HUES48 (cell line): ENCODE measurements around the gene MFRP.

Experiments
- H3K27ac ChIP-seq: one replicate; pipeline ENCODE4 v1.7.0; 2013; ENCODE audit warnings: low read depth, low read length, inconsistent platforms
- H3K27me3 ChIP-seq: 2 replicates; pipeline ENCODE4 v1.6.1; 2013; ENCODE audit warnings: mild to moderate bottlenecking, low read length; ENCODE audit not compliant: control insufficient read depth, insufficient read depth
- H3K36me3 ChIP-seq: 2 replicates; pipeline ENCODE4 v1.6.1; 2013; ENCODE audit warnings: low read length; ENCODE audit not compliant: control insufficient read depth, insufficient read depth
- H3K4me1 ChIP-seq: 2 replicates; pipeline ENCODE4 v1.6.1; 2013; ENCODE audit warnings: mild to moderate bottlenecking, low read length; ENCODE audit not compliant: control insufficient read depth, insufficient read depth
- H3K4me3 ChIP-seq: 2 replicates; pipeline ENCODE4 v1.5.1; 2013; ENCODE audit warnings: mild to moderate bottlenecking, low read depth, low read length
- H3K9ac ChIP-seq: 2 replicates; pipeline ENCODE4 v1.6.1; 2013; ENCODE audit warnings: mild to moderate bottlenecking, low read depth, low read length, moderate library complexity
- H3K9me3 ChIP-seq: 2 replicates; pipeline ENCODE4 v1.6.1; 2013; ENCODE audit warnings: low read length; ENCODE audit not compliant: control insufficient read depth, insufficient read depth

Gene MFRP

DNA sequence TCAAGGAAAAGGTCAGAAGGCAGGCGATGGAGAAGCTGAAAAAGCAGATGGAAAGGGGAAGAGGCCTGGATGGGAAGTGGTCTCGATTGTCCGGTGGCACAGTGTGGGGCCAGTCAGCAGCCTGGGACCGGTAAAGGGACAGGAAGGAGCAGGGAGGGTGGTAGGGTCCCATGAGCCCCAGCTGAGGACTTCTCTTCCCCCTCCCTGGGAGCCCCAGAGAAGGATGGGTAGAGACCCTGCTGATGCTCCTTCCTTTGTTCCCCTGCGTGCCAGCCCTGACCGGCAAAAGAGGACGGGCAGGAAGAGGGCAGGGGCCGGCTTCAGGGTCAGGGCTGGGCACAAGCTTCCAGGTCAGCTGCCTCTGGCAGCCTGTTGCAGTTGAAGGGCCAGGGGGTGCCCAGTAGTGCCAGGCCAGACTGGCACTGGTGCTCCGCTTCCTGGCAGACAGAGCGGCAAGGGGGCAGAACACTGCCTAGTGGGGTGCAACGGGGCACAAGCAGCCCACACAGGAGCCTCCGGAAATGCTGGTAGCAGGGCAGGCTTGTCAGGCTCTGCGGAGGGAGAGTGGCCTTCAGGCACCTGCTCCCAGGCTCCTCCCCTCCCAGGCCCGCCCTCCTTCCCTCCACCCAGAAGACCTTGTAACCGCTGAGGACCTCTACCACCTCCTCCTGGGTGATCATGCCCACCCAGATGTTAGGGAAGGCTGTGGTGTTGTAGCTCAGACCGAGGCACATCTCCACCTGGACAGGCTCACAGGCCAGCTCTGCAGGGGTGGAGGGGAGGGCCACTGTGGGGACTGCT lies 5.1 kb downstream of the MFRP start:
- H3K36me3 ChIP-seq: peaks cover 5% of the 10 kb centered on the region
- peaks cover 52% of the 10 kb centered on the region for H3K27me3 ChIP-seq
- no peak overlapping the region for H3K9ac ChIP-seq
- peak overlapping the region; percentile 65 for H3K4me3 ChIP-seq
- H3K9me3 ChIP-seq: no peaks in the 10 kb centered on the region
- peaks cover 22% of the 10 kb centered on the region for H3K4me1 ChIP-seq
- no peak overlapping the region for H3K27ac ChIP-seq

DNA sequence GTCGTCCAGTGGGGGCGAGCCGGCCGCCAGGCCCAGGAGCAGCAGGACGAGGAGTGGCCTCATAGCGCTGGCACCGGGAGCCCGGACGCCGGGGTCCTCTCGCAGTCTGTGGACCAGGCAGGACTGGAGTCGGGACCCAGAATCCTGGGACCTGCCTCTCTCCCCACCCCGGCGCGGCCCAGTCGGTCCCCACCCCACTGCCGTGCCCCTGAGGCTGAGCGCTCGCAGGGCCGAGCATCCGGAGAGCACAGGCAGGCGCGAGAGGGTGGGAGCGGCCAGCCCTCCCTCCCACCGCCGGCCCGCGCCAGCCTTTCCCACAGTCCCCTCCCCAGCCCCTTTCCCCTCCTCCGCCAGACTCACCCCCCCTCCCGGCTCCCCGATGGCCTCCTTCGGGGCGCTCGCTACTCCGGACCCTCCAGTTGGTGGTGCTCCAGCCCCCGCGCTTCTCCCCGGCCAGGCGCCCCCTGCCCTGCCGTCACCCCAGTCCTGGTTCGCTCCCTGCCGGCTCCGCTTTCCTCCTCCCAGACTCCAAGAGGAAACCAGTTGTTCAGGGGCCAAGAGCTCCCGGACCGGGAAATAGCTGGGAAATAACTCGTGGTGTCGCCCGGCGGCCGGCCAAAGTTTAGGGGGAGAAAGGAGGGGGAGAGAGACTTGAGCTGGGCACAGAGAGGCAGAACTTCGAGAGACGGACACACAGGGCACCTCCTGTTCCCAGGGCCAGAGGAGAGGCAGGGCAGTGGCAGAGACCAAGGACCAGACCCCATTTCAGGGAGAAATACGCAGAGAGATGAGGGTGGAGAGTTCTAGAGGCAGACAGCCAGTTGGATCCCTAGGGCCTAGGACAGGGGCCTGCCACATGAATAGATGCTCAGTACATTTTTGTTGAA lies 5.9 kb downstream of the MFRP start, which contains the start of gene C1QTNF5:
Gene C1QTNF5, minus strand, starts transcription at position 549 of the 887 bp plus-strand sequence. Its CDS starts 486 bp downstream, at position 63.
- peaks cover 23% of the 10 kb centered on the region for H3K4me1 ChIP-seq
- no peak within 1 kb of the TSS for H3K27ac ChIP-seq
- peaks cover 14% of the 10 kb centered on the region for H3K36me3 ChIP-seq

DNA sequence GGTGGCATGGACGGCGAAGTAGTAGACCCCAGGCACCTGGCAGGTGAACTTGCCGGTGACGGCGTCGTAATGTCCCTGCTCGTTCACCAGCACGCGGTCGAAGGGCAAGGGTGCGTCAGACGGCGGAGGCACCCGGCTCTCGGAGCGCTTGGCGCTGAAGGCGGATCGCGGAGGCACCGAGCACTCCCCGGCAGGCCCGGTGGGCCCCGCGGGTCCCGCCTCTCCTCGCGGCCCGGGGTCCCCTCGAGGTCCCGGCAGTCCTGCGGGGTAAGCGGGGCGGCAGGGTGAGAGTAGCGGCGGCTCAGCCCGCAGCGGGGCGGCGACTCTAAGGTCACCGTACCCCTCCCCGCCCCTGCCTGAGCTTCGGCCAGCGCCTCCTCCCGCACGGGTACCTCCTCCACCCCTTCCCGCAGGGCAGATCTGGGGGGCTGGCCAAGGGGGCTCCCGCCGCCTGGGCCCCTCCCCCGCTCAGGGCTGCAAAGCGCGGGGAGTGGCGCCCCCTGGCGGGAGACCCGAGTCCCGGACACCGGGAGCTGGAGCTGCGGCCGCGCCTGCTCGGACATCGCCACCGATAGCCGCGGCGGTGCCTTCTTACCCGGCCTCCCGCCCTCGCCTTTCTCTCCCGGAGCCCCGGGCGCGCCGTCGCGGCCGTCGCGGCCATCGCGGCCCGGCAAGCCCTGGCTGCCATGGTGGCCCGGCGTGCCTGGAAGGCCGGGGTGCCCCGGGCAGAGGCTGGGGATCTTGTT lies 6.7 kb downstream of the MFRP start:
- Histone ChIP-seq H3K9me3 (no peaks in the 10 kb centered on the region), H3K27me3 (peaks cover 48% of the 10 kb centered on the region), H3K9ac (no peak overlapping the region), H3K4me3 (peak overlapping the region; percentile 65), H3K36me3 (peaks cover 14% of the 10 kb centered on the region), H3K27ac (no peak overlapping the region), H3K4me1 (peaks cover 31% of the 10 kb centered on the region)

More for the DNA sequence above, 5.9 kb downstream of the MFRP start, which contains the start of gene C1QTNF5:
- no peaks in the 10 kb centered on the region for H3K9me3 ChIP-seq
- H3K9ac ChIP-seq: no peak within 1 kb of the TSS
- peak within 1 kb of the TSS; percentile 65 for H3K4me3 ChIP-seq
- peaks cover 52% of the 10 kb centered on the region for H3K27me3 ChIP-seq

DNA sequence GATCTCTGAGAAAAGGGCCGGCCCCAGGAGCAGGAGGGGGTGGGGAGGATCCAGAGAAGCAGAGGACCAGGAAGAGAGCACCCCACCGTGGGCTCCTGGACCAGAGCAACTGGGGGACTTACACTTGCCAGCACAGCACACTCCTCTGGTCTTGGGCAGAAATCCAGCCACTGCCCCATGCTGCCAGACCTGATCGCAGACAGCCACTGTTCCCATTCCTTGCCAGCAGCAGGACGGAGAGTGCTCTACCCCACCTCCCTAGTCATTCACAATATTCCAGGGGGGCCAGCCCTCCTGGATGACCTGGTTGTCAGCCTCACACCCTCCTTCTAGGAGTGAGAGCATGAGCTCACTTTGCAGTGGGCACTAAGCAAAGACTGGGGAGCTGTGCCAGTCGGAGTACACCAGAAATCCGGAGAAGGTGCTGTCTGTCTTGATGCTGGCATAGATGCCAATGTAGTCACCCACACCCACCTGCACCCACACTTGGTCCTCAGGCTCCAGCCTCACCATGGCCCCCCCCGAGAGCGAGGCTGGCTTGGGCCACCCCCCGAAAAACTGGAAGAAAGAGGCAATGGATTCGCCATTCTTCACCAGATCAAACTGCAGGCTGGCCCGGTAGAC lies 7.4 kb downstream of the MFRP start:
- Histone ChIP-seq H3K4me3 (peak overlapping the region; percentile 65), H3K4me1 (peaks cover 31% of the 10 kb centered on the region), H3K27ac (no peak overlapping the region), H3K27me3 (peaks cover 48% of the 10 kb centered on the region), H3K9ac (no peak overlapping the region), H3K9me3 (no peaks in the 10 kb centered on the region), H3K36me3 (peaks cover 14% of the 10 kb centered on the region)

DNA sequence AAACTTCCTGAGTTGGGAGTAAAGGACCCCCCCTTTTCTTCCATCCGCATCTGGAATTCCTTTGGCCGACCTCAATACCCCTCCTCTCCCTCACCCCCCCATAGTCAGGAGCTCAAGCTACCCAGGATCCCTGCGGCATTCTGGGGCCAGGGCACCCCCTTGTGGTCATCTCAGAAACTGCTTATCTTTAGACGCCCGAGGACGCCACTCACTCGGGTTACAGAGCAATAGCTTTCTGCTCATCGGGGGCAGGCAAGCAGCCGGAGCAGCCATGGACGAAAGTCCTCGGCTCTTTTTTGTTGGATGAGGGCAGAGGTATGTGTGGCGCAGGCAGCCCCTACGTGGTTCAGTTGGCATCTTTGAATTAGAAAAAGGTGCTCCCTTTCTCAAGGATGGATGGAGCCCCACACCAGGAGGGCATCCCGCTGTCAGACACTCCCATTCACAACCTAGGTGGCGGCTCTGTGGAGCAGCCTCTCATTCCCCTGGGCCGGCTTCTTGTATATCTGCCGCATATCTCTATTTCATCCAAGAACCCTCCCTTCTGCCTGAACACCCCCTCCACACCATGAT lies 8.1 kb downstream of the MFRP start:
- Histone ChIP-seq H3K27me3 (peaks cover 48% of the 10 kb centered on the region), H3K9ac (no peak overlapping the region), H3K4me3 (peak overlapping the region; percentile 65), H3K36me3 (peaks cover 14% of the 10 kb centered on the region), H3K4me1 (peaks cover 34% of the 10 kb centered on the region), H3K9me3 (no peaks in the 10 kb centered on the region), H3K27ac (peak overlapping the region; percentile 85)

DNA sequence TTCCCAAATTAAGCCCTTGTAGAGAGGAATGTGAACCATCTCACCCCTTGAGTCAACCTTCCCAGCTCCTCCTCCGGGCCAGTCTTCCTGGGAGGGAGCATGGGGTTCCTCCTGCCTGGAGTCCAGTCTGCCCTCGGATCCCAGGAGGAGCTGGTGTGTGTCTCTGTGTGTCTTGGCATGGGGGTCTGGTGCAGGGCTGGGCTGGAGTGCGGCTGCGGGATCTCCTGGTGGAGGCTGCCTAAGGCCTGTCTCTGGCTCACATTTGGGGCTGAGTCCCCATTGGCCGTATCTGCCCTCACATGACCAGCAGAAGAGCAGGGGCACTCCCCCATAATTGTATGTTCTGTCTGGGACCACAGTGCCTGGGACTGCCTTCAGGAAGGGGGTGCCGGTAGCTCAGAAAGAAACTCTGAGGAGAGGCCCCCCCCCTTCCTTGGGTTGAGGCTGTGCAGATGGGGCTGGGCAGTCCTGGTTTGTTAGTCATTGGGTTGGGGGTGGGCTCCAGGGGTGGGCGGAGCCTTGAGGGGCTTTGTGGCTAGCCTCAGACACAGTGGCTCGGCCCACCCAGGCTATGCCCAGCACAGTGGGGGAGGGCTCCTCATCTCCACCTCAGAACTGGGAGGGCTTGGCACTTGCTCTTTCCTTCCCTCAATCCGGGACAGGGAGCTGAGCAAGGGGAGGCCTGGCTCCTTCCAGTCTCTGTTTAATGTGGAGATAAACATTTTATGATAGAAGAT lies 8.8 kb downstream of the MFRP start:
- Histone ChIP-seq H3K27me3 (peaks cover 44% of the 10 kb centered on the region), H3K36me3 (peaks cover 14% of the 10 kb centered on the region), H3K4me3 (peak overlapping the region; percentile 65), H3K9ac (no peak overlapping the region), H3K27ac (peak overlapping the region; percentile 85), H3K4me1 (peaks cover 34% of the 10 kb centered on the region), H3K9me3 (no peaks in the 10 kb centered on the region)

DNA sequence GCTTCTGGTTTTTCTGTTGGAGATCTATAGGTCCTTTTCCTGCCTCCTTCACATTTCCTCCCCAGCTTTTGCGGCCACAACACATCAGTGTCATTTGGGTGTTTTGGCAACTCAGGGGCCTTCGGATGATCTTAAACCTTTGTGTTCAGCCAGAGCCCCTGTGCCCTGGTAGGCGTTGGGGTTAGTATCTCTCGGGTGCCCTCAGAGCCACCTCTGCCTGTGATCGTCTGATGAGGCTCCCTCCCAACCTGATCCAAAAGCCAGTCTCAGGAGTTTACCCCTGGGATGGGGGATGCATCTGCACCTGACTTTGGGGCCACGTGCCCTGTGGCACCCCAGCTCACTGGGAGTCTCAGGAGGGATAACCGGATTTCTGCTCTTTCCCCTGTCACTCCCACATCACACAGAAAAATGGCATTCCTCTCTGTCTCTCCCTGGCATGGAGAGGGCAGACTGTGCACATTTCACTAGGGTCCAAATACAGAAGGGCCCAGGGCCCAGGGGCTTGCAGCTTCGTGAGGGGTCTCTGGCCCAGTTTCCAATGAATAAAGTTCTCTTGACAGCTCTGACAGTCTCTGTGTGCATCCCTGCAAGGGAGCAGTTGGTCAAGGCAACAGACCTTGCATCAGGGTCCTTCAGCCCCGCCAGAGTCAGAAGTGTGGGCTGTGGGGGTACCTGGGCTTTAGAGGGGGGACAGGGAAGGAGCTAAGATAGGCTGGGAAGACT lies 9.6 kb downstream of the MFRP start:
- H3K36me3 ChIP-seq: peaks cover 14% of the 10 kb centered on the region
- peaks cover 36% of the 10 kb centered on the region for H3K27me3 ChIP-seq
- H3K9me3 ChIP-seq: no peaks in the 10 kb centered on the region
- no peak overlapping the region for H3K9ac ChIP-seq
- 0 out of 2 replicates have a peak overlapping the region, but pooled peaks have one; percentile 65 for H3K4me3 ChIP-seq
- H3K27ac ChIP-seq: peak overlapping the region; percentile 85
- peaks cover 34% of the 10 kb centered on the region for H3K4me1 ChIP-seq

DNA sequence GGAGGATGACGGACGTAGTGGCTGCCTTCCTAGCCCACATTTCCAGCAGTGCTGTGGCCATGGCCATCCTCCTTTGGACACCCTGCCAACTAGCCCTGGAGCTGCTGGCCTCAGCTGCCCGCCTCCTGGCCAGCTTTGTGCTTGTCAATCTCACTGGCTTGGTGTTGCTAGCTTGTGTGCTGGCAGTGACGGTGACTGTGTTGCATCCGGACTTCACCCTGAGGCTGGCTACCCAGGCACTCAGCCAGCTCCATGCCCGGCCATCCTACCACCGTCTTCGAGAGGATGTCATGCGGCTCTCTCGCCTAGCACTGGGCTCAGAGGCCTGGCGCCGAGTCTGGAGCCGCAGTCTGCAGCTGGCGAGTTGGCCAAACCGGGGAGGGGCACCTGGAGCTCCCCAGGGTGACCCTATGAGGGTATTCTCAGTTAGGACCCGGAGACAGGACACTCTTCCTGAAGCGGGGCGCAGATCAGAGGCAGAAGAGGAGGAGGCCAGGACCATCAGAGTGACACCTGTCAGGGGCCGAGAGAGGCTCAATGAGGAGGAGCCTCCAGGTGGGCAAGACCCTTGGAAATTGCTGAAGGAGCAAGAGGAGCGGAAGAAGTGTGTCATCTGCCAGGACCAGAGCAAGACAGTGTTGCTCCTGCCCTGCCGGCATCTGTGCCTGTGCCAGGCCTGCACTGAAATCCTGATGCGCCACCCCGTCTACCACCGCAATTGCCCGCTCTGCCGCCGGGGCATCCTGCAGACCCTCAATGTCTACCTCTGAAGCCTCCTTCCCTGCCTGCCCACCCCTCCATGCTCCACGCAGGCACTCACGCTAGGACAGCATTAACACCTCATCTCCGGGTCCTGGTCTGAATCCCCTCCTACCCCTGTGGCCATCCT lies 10.6 kb downstream of the MFRP start:
- no peak overlapping the region for H3K27ac ChIP-seq
- peak overlapping the region; percentile 95 for H3K4me3 ChIP-seq
- peaks cover 34% of the 10 kb centered on the region for H3K4me1 ChIP-seq
- H3K27me3 ChIP-seq: peaks cover 26% of the 10 kb centered on the region
- no peaks in the 10 kb centered on the region for H3K9me3 ChIP-seq
- H3K36me3 ChIP-seq: peaks cover 14% of the 10 kb centered on the region
- no peak overlapping the region for H3K9ac ChIP-seq
